GM04504 (cell line): ENCODE results near the gene ZIC3.

Experiments used
- DNase-seq: peaks from one replicate; pipeline ENCODE4 v3.0.0-alpha.2; 2012; ENCODE audit warnings: low read depth

ZIC3 gene

GRCh38 chrX:137574102-137574783 lies 8.3 kb downstream of the ZIC3 start:
- DNase-seq: no peak

GRCh38 chrX:137574784-137575293 lies 8.9 kb downstream of the ZIC3 start:
- DNase-seq: no peak

GRCh38 chrX:137575596-137576255 lies 9.8 kb downstream of the ZIC3 start:
- DNase-seq: no peak

GRCh38 chrX:137587151-137587550 lies 21.2 kb downstream of the ZIC3 start:
- no peak for DNase-seq

DNA sequence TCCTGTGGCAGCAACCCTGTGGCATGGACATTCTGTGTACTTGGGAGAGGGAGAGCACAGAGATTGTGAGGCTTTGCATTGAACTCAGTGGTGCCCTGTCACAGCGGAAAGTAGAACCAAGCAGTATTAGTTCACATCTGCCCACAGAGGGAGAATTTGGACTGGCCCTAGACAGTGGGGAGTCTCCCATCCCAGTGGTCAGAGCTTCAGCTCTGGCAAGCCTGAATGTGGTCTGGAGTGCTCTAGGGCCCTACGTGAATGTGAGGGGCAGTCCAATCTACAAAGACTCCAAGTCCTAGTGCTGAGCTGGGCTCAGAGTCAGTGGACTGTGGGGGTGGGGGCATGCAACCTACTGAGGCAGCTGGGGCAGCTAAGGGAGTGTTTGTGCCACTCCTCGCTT lies 34.8 kb downstream of the ZIC3 start:
- no peak for DNase-seq
